Measurements from ENCODE around the gene CNTNAP2. TPM values are rescaled to one million over a fixed set of nuclear protein-coding genes. Genes with fewer than 3 reads are reported as not detected.

The CNTNAP2 gene
- total and polyA plus RNA-seq, 2 of the 13 experiments (the other 11 are each of a cell fraction or from before 2014, with no cell fraction given) = 0.40 to 0.42 TPM

DNA sequence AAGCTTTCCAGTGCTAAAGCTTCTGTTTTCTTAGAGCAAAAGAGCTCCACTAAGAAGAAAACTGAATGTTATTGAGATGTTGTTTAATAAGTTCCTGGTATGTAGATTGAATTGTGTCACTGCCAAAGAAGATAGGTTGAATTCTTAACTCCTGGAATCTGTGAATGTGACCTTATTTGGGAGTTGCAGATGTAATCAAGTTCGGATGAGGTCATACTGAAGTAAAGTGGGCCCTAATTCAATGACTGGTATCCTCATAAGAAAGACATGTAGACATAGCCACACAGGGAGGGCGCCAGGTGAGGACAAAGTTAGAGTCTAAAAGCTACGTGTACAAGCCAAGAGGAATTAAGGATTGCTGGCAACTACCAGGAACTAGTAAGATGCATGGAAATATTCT is 1741.8 kb downstream of the CNTNAP2 start (continued):
- TF ChIP-seq, protein P1, sequence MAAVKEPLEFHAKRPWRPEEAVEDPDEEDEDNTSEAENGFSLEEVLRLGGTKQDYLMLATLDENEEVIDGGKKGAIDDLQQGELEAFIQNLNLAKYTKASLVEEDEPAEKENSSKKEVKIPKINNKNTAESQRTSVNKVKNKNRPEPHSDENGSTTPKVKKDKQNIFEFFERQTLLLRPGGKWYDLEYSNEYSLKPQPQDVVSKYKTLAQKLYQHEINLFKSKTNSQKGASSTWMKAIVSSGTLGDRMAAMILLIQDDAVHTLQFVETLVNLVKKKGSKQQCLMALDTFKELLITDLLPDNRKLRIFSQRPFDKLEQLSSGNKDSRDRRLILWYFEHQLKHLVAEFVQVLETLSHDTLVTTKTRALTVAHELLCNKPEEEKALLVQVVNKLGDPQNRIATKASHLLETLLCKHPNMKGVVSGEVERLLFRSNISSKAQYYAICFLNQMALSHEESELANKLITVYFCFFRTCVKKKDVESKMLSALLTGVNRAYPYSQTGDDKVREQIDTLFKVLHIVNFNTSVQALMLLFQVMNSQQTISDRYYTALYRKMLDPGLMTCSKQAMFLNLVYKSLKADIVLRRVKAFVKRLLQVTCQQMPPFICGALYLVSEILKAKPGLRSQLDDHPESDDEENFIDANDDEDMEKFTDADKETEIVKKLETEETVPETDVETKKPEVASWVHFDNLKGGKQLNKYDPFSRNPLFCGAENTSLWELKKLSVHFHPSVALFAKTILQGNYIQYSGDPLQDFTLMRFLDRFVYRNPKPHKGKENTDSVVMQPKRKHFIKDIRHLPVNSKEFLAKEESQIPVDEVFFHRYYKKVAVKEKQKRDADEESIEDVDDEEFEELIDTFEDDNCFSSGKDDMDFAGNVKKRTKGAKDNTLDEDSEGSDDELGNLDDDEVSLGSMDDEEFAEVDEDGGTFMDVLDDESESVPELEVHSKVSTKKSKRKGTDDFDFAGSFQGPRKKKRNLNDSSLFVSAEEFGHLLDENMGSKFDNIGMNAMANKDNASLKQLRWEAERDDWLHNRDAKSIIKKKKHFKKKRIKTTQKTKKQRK (IDR thresholded peaks at IDR 0.05; ENCODE audit: low read length) = no peak
- TF ChIP-seq MAFK (conservative IDR thresholded peaks at IDR 0.05 in 1 of 2, IDR thresholded peaks at IDR 0.05 in 1 of 2; ENCODE audit: low read length in 2 of 2) = no peak
- TF ChIP-seq ZFP41 (CRISPR knock-in tag; IDR thresholded peaks at IDR 0.05; ENCODE audit: borderline replicate concordance) = no peak
- no peak for TF ChIP-seq MAF1 (CRISPR knock-in tag; IDR thresholded peaks at IDR 0.05; ENCODE audit: borderline replicate concordance)
- TF ChIP-seq RXRA (CRISPR knock-in tag; IDR thresholded peaks at IDR 0.05) = no peak
- TF ChIP-seq GATA4 (IDR thresholded peaks at IDR 0.05; ENCODE audit: borderline replicate concordance, low read depth) = no peak

DNA sequence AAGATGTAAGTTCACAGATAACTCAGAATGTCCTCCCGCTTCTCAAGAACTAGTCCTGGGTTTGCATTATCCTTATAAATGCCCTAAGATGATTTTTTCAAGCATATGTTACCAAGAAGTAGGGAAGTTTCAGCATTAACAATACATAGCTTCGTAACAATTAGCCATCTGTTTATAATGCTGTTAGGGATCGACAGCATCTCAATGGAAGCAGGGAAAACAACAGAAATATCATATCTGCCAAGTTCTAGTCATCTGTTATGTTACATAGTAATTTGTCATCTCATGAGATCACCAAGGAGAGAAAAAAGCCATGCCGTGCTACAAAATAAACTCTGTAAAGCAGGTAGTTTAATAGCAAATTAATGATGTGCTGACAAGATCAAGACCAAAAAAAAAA is 1742.4 kb downstream of the CNTNAP2 start:
- no peaks in the 10 kb centered on the region; a peak in 1 of 5 replicates for H3K27me3 ChIP-seq (ENCODE audit: control insufficient read depth in 1 of 2, insufficient read depth in 2 of 2, low read length in 2 of 2)
- no peak overlapping the region for H3K4me3 ChIP-seq (replicated peaks in 1 of 3; ENCODE audit: insufficient read depth in 1 of 3, low read depth in 2 of 3, low read length in 3 of 3)
- BruUV-seq (replicated peaks) = no TSS peak
- H3K27ac ChIP-seq (ENCODE audit: extremely low read length, insufficient read depth, low read length) = no peak overlapping the region
- WGBS (ENCODE audit: low lambda C conversion rate) = 13% methylated on average over 4 of the region's 4 CpGs
- no peak overlapping the region for H3K4me2 ChIP-seq (ENCODE audit: low read depth, low read length)
- H2AFZ ChIP-seq (ENCODE audit: low read length) = no peak overlapping the region
- CTCF ChIA-PET (ENCODE audit: low intra/inter-chr PET ratio, low total read pairs) = no interaction called here
- ATAC-seq (no peak), FAIRE-seq (no peak), DNase-seq (ENCODE audit: low spot score) (no peak)
- intact Hi-C loops (cut with micrococcal nuclease; ENCODE audit: unreplicated experiment) (no loop called here), in situ Hi-C loops (cut with HindIII; ENCODE audit: extremely low pct_ligation_motif_present, low pct_unique_long_range_greater_than_20kb) (no loop called here)
- H3K4me1 ChIP-seq (ENCODE audit: insufficient read depth, low read length) = no peaks in the 10 kb centered on the region
- H4K20me1 ChIP-seq (ENCODE audit: insufficient read depth, low read length) = no peaks in the 10 kb centered on the region
- H3K9me3 ChIP-seq (ENCODE audit: low read length) = no peaks in the 10 kb centered on the region
- H3K9ac ChIP-seq (ENCODE audit: insufficient read depth, low read depth, low read length) = no peak overlapping the region
- POLR2A ChIA-PET = no interaction called here
- no peaks in the 10 kb centered on the region for H3K79me2 ChIP-seq (ENCODE audit: insufficient read depth, low read length)
- H3K36me3 ChIP-seq (replicated peaks in 1 of 2; ENCODE audit: control insufficient read depth in 1 of 2, insufficient read depth in 2 of 2, low read length in 2 of 2) = no peaks in the 10 kb centered on the region
- TF ChIP-seq, protein P2, sequence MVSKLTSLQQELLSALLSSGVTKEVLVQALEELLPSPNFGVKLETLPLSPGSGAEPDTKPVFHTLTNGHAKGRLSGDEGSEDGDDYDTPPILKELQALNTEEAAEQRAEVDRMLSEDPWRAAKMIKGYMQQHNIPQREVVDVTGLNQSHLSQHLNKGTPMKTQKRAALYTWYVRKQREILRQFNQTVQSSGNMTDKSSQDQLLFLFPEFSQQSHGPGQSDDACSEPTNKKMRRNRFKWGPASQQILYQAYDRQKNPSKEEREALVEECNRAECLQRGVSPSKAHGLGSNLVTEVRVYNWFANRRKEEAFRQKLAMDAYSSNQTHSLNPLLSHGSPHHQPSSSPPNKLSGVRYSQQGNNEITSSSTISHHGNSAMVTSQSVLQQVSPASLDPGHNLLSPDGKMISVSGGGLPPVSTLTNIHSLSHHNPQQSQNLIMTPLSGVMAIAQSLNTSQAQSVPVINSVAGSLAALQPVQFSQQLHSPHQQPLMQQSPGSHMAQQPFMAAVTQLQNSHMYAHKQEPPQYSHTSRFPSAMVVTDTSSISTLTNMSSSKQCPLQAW (CRISPR knock-in tag; IDR thresholded peaks at IDR 0.05) = no peak
- TF ChIP-seq PHF21A (CRISPR knock-in tag; IDR thresholded peaks at IDR 0.05) (no peak), HOXD1 (CRISPR knock-in tag; IDR thresholded peaks at IDR 0.05) (no peak), SSRP1 (CRISPR knock-in tag; IDR thresholded peaks at IDR 0.05) (no peak), GATAD2A (CRISPR knock-in tag; IDR thresholded peaks at IDR 0.05) (no peak), MXI1 (IDR thresholded peaks at IDR 0.05; ENCODE audit: borderline replicate concordance, low read depth, low read length) (no peak), ZMAT3 (CRISPR knock-in tag; conservative IDR thresholded peaks at IDR 0.05) (no peak), IRF2 (CRISPR knock-in tag; IDR thresholded peaks at IDR 0.05) (no peak), FOXC1 (CRISPR knock-in tag; IDR thresholded peaks at IDR 0.05; ENCODE audit: borderline replicate concordance) (no peak), ZSCAN21 (CRISPR knock-in tag; IDR thresholded peaks at IDR 0.05; ENCODE audit: borderline replicate concordance) (no peak), PAX8 (CRISPR knock-in tag; IDR thresholded peaks at IDR 0.05; ENCODE audit: borderline replicate concordance) (no peak), ZNF232 (CRISPR knock-in tag; IDR thresholded peaks at IDR 0.05; ENCODE audit: borderline replicate concordance) (no peak)
- TF ChIP-seq, protein P3, sequence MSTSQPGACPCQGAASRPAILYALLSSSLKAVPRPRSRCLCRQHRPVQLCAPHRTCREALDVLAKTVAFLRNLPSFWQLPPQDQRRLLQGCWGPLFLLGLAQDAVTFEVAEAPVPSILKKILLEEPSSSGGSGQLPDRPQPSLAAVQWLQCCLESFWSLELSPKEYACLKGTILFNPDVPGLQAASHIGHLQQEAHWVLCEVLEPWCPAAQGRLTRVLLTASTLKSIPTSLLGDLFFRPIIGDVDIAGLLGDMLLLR (CRISPR knock-in tag; IDR thresholded peaks at IDR 0.05) = no peak
- TF ChIP-seq, protein P4, sequence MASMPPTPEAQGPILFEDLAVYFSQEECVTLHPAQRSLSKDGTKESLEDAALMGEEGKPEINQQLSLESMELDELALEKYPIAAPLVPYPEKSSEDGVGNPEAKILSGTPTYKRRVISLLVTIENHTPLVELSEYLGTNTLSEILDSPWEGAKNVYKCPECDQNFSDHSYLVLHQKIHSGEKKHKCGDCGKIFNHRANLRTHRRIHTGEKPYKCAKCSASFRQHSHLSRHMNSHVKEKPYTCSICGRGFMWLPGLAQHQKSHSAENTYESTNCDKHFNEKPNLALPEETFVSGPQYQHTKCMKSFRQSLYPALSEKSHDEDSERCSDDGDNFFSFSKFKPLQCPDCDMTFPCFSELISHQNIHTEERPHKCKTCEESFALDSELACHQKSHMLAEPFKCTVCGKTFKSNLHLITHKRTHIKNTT (CRISPR knock-in tag; IDR thresholded peaks at IDR 0.05) = no peak
